Thyroid gland (tissue), 4 donors: ENCODE data around the gene DUOXA1.

Source experiments
- POLR2A ChIP-seq, 2 donors: fragments of 450-650 bp; IDR thresholded peaks; one replicate each; pipeline ENCODE4 v1.6.1; 2017; ENCODE audit warnings: antibody characterized with exemption in 2 of 2, mild to moderate bottlenecking in 2 of 2, moderate library complexity in 1 of 2
- TF ChIP-seq, protein P1 (sequence below), 6 experiments: fragments of 200-600 bp in 3 of 6; fragments of 450-650 bp in 3 of 6; sonication (generic) in 3 of 6; IDR thresholded peaks; one replicate each; pipeline ENCODE4 v1.5.1; 2016 to 2019; ENCODE audit warnings: antibody characterized with exemption in 6 of 6, mild to moderate bottlenecking in 2 of 6, inconsistent platforms in 1 of 6, moderate library complexity in 1 of 6

DNA sequence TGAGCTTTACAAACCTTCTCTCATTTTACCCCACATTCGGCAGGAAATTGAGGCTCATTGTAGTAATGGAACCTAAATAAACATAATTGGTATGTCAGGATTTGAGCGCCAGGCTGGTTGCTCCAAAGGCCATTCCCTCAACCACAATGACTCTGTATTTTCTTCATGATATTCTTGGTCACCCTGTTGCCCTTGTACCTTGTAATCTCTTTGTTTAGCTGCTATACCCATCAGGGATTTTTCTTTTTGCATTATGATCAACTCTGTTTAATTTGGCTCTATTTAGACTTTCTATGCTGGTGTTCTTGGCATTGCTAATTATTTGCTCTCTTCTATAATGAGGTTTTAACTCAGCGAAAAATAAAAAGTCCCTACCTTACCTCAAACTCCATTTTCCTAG lies 45.5 kb downstream of the DUOXA1 start:
- TF ChIP-seq, protein P1, sequence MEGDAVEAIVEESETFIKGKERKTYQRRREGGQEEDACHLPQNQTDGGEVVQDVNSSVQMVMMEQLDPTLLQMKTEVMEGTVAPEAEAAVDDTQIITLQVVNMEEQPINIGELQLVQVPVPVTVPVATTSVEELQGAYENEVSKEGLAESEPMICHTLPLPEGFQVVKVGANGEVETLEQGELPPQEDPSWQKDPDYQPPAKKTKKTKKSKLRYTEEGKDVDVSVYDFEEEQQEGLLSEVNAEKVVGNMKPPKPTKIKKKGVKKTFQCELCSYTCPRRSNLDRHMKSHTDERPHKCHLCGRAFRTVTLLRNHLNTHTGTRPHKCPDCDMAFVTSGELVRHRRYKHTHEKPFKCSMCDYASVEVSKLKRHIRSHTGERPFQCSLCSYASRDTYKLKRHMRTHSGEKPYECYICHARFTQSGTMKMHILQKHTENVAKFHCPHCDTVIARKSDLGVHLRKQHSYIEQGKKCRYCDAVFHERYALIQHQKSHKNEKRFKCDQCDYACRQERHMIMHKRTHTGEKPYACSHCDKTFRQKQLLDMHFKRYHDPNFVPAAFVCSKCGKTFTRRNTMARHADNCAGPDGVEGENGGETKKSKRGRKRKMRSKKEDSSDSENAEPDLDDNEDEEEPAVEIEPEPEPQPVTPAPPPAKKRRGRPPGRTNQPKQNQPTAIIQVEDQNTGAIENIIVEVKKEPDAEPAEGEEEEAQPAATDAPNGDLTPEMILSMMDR (IDR thresholded peaks at IDR 0.05) = no peak
- TF ChIP-seq POLR2A (IDR thresholded peaks at IDR 0.05) = no peak
